DMS79 treated with DMSO at 0.1 percent for 48 hours (cell line): ENCODE data around the gene C19orf81.

Source experiments
- DNase-seq: peaks from one replicate; lab custom pipeline; 2025; lab: John Stamatoyannopoulos, UW

The C19orf81 gene

GRCh38 chr19:50659318-50660087 is 10.3 kb downstream of the C19orf81 start:
- DNase-seq = no peak

DNA sequence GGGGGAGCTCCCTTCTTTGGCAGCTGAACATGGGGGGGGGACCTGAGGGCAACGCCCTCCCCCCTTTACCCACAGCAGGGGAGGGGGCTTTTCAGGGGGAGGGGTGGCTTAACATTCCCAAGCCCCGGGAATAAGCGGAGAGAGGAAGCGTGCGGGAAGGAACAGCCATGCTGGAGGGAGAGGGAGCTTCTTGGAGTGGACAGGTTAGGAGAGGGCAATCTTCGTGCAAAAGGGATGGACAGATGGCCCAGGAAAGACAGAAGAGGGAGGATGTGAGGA is 10.8 kb downstream of the C19orf81 start:
- DNase-seq = no peak

DNA sequence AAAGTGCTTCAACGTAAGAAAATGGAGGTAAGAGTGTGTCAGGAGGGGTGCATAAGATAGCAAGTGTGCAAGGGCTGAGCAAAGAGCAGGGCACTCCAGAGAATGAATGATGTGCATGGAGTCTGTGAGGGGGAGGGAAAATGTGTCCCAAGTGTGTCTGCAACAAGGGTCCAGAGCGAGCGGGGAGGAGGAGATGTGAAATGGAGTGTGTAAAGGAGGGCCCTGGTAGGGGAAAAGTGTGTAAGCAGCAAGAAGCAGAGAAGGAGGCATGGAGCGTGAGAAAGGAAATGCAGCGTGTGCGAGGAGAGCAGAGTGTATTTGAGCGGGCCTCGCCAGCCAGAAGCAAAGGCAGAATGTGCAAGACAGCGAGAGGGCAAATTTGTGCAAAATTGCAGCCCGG is 11.8 kb downstream of the C19orf81 start:
- DNase-seq = no peak

DNA sequence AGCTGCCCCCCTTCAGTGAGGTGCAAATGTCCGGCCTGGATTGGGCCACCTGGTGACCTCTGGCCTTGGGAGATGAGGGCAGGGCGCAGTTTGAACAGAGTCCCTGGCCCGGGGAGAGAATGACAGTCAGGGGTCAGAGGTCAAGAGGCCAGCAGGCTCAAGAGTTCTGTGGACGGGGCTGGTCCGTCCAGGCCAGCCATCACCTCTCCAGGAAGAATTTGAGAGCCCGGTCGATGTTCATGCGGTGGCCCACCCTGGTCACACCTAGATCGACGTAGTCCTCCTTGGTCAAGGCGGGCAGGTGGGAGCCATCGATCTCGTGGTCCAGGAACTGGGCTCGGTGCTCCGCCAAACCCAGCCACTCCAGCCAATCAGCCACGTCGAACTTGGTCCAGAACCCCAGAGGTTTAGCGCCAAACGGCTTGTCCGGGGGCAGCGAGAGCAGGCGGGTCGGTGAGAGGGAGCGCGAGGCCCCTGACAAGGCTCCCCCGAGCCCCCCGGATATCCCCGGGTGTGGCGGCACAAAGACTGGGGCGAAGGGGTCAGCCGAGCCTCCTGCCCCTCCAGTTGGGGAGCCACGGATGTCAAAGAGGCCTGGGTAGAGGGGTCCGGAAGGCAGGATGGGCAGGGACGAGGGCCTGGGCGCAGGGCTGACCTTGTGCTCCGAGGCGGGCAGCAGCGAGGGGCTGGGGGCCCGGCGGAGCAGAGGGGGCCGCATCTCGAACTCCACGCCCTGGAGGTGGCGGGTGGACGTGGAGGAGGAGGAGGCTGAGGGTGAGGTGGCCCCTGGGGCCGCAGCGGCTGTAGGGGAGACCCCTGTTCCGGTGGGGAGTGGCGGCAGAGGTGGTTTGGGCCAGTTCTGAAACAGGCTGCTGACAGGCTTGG is 12.8 kb downstream of the C19orf81 start:
- no peak for DNase-seq

GRCh38 chr19:50662651-50663481 is 13.6 kb downstream of the C19orf81 start:
- DNase-seq = no peak

DNA sequence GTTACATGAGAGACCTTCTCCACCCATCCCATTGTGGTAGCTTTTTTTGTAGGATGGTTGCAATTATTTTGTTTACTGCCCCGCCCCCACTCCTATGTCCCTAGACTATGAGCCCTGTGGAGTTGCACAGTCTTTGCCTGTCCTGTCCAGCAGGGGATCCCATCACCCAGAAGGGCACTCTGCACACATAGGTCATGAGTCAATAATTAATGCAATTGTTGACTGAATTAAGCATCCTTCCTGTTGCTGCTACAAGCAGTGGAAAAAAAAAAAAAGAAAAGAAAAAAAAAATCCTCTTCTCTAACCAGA is 14.2 kb downstream of the C19orf81 start:
- peak; percentile 10 for DNase-seq

DNA sequence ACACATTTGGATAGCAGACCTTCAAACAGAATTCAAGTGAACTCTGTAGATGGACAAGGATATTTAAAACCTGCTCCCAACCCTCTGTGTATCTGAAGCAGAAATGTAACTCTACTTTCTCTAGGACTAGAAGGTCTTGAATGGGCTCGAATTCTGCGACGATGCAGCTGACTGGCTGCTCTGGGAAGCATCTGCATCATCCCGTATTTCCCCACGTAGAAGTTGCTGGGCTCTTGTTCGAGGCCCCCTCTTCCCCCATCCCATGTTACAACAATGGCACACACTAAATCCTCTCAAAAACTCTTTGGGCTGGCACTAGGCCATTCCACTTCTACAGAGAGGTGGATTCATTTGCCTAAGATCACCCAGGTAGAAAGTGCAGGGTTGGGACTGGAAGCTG is 15.0 kb downstream of the C19orf81 start:
- DNase-seq = no peak

DNA sequence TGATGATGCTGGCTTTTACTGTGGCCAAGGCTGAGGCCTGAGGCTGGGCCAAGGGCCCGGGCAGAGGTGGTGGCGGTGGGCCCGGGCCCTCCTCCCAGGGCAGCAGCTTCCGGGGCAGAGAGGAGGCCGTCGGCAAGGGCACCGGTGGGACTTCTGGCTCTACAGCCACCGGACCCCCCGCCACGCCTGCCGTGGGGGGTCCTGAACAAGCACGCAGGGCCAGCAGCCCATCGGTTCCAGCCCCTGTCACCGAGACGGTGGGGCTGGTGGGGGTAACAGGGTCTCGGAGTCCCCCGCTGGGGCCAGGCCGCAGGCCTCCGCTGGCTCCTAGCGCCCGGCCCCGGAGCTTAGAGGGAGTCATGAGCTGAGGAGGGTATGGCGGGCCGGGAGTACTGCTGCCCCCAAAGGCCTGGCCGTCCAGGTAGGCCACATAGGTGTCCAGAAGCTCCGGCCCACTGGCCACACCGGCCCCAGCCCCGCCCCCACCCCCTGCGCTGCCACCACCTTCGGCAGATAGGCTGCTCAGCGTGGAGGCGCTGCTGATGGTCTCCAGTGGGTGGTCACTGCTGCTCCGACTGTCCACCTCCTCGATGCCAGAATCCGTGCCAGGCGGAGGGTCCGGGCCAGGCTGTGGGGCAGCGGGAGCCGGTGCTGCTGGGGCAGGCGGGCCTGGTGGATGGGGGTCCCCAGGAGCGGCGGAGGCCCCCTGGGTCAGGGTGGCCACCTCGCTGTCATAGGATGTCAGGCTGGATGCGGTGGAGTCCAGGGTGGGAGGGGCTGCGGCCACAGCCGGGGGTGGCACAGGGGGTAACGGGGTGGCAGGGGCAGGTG is 17.3 kb downstream of the C19orf81 start:
- DNase-seq = no peak

GRCh38 chr19:50667177-50667758 is 18.0 kb downstream of the C19orf81 start:
- no peak for DNase-seq

DNA sequence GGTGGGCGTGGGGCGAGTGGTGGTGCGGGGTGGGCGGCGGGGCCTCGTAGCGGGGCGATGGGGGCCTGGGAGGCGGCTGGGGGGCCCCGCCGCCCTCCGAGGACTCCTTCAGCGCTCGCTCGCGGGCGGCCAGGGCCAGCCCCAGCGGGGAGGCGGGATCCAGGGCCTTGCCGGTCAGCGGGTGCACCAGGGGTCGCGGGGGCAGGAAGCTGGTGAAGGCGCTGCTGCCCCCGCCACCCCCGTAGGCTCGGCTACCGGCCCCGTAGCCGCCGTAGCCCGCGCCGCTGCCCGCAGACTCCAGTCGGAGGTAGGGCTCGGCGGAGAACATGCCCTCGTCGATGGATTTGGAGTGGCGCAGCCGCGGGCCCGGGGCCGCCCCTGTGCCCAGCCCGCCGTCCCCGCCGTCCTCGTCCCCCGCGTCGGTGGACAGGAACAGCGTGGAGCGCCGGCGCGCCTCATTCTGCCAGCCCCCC is 18.6 kb downstream of the C19orf81 start:
- no peak for DNase-seq

- no peak for DNase-seq
Observed at GRCh38 chr19:50668416-50668815, 19.2 kb downstream of the C19orf81 start.

DNA sequence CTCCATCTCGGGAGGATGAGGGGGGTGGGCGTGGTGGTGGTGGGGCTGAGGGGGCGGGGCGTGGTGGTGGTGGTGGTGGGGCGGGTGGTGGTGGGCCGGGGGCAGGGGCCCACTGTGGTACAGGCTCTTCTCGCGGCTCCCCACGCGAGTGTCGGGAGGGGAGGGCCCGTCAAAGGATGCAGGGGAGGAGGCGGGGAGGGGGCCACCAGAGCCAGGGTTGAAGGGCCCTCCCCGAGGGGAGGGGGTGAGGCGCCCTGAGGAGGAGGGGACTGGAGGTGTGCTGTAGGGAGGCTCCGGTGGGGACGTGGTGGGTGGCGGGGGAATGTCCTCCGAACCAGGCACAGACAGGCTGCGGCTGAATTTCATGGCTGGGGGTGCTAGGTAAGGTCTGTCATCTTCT is 19.6 kb downstream of the C19orf81 start:
- no peak for DNase-seq

- peak; percentile 9 for DNase-seq
Observed at GRCh38 chr19:50669302-50670101, 20.3 kb downstream of the C19orf81 start.

DNA sequence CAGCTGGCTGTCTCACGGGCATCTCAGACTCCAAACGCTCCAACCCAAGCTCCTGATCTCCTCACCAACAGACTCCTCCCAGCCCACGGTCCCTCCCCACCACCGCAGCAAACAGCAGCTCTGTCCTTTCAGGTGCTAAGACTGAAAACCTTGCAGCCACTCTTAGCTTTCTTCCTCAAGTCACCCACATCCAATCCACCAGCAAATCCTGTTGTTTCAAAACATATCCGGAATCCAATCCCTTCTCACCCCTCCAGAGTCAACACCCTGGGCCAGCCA is 20.8 kb downstream of the C19orf81 start:
- DNase-seq = no peak

- DNase-seq = no peak
Observed at GRCh38 chr19:50673118-50673517, 23.9 kb downstream of the C19orf81 start.

- no peak for DNase-seq
Observed at GRCh38 chr19:50676625-50677197, 27.5 kb downstream of the C19orf81 start.

- no peak for DNase-seq
Observed at GRCh38 chr19:50677636-50678035, 28.4 kb downstream of the C19orf81 start.

DNA sequence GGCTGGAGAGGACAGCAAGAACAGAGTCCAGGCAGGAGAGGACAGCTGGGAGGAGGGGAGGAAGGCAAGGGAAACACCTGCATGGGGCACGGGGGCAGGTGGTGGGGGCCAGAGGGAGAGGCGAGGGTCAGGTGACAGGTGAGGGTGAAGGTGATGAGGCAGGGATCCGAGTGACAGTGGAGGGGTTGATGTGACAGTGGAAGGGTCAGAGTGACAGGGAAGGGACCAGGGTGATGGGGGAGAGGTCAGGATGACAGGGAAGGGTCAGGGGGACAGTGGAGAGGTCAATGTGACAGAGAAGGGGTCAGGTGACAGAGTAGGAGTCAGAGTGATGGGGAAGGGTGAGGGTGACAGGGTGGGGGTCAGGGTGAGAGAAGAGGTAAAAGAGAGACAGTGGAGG is 29.1 kb downstream of the C19orf81 start:
- no peak for DNase-seq

DNA sequence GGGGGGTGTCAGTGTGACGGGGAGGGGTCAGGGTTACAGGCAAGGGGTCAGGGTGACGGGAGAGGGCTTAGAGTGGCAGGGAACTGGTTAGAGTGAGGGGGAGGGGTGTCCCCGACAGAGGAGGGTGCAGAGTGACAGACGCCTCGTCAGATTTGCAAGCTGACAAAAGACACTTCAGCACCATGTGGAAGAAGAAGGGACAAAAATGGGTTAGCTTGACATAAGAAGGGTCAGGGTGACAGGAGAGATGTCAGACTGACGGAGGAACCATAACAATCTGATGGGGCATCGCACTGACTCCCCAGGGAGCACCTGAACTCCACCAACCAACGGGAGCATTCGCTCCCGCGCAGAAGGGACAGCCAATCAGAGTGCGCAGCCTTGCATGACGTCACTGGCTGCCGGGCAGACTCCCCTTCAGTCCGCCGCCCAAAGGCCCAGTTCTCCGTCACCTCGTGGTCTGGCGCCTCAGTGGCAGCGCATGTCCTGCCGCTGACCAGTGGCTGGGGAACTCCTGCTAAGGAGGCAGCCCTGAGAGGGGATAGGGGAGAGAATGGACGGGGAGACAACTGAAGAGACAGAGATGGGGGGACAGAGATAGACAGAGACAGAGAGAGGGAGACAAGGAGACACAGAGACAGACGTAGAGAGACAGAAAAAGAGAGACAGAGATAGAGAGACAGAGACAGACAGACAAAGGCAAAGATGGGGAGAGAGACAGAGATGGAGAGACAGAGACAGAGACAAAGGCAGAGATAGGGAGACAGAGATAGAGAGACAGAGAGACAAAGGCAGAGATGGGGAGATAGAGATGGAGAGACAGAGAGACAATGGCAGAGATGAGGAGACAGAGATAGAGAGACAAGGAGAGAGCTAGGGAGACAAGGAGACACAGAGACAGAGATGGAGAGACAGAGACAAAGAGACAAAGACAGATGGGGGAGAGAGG is 30.2 kb downstream of the C19orf81 start:
- DNase-seq = no peak
